Central memory CD8-positive, alpha-beta T cell (primary cell): Measurements from ENCODE around the gene PASK.

Source experiments
- ATAC-seq: fragments of 150-1000 bp; cut with Tn5 transposase; replicated peaks from 2 replicates; pipeline ENCODE4 v1.10.0; 2022; ENCODE audit warnings: mild to moderate bottlenecking, moderate FRiP score, moderate number of reproducible peaks; ENCODE audit not compliant: poor library complexity, severe bottlenecking; ENCODE audit errors: extremely low read depth
- DNase-seq, 2 donors: peaks; one replicate each; pipeline ENCODE4 v3.0.0; 2021; ENCODE audit warnings: low spot score in 2 of 2
- H3K27ac Mint-ChIP-seq: one replicate; pipeline ENCODE4 v1.8.0; 2022; ENCODE audit warnings: low read depth, mild to moderate bottlenecking, moderate library complexity, mixed read lengths
- H3K27me3 Mint-ChIP-seq: one replicate; pipeline ENCODE4 v1.8.0; 2022; ENCODE audit warnings: mixed read lengths
- H3K36me3 Mint-ChIP-seq: one replicate; pipeline ENCODE4 v1.8.0; 2022; ENCODE audit warnings: mild to moderate bottlenecking, moderate library complexity, mixed read lengths; ENCODE audit not compliant: insufficient read depth
- H3K4me1 Mint-ChIP-seq: one replicate; pipeline ENCODE4 v1.8.0; 2022; ENCODE audit warnings: mixed read lengths
- H3K4me3 Mint-ChIP-seq: one replicate; pipeline ENCODE4 v1.8.0; 2022; ENCODE audit warnings: mild to moderate bottlenecking, moderate library complexity, mixed read lengths
- H3K9me3 Mint-ChIP-seq: one replicate; pipeline ENCODE4 v1.8.0; 2022; ENCODE audit warnings: mixed read lengths

The PASK gene

DNA sequence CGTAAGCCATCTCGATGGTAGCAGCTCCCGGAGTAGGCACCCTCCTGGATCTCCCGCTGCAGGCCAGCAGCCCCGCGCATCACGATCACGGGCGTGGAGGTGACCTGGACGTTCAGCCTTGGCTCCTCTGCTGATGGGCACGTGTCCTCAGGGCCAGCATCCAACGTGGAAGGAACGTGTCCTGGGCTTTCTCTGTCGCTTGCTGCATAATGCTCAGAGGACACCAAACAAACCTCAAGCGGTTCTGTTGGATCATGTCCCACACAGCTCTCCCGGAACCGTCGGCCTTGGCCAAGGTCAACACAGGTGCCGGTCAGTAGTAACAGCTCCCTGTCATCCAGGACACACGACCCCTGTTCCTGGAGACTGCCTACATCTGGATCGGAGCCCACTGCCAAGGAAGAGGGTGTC is 23.1 kb downstream of the PASK start:
- Mint-ChIP-seq H3K27ac (no peak overlapping the region), H3K36me3 (peaks cover 13% of the 10 kb centered on the region), H3K9me3 (no peaks in the 10 kb centered on the region), H3K4me3 (no peak overlapping the region), H3K27me3 (no peaks in the 10 kb centered on the region), H3K4me1 (peaks cover 20% of the 10 kb centered on the region)
- no peak for ATAC-seq
- DNase-seq = no peak

DNA sequence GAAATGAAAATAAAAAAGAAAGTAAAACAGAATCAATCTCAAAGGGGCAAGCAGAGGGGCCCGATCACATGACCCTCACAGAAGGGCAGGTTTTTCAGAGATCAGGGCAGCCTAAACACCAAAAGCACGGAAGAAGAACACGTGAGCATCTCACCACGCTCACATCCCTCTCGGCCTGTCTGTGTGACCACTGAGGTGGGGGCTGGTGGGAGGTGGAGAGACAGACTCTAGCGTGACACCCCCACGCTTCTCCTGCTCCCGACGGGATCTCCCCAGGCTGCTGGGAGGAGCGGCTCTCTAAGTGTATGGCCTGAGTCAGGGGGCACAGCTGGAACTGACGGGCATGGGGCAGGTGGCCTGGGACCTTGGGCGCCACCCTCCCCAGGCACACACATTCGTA is 23.6 kb downstream of the PASK start:
- Mint-ChIP-seq H3K36me3 (peaks cover 13% of the 10 kb centered on the region), H3K27me3 (no peaks in the 10 kb centered on the region), H3K4me1 (peaks cover 20% of the 10 kb centered on the region)

DNA sequence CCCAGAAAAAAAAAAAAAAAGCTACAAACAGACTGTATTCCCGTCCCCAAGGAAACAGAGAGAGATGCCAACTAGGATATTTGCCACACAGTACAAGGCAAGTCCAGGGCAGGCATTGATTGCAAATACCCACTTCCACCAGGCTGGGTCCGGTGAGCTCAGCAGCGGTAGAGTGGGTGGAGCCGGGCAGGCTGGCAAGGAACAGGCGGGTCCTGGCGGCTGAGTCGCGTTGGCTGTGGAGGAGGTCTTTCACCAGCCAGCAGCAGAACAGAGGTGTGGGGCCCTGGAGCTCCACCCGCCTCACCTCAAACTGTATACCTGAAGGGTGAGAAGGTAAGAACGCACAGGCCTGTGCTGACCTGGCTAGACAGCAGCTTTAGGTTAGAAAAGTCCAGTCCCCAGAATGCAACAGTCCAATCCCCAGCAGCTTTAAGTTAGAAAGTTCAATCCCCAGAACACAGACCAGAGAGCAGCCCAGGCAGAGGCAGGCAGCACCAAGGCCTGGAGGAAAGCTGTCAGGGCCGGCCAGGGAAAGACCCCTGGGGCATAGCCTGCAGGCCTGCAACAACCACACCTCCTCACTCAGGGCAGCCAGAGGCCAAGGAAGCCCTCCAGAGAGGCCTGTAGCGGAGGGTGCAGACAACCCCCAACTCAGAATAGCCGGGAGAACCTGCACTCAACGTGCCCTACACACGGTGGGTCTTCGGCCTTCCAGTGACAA is 25.3 kb downstream of the PASK start:
- H3K27ac Mint-ChIP-seq = peak overlapping the region; percentile 13
- DNase-seq = no peak
- peak; percentile 59 for ATAC-seq
- no peaks in the 10 kb centered on the region for H3K27me3 Mint-ChIP-seq
- H3K4me3 Mint-ChIP-seq = no peak overlapping the region
- peaks cover 18% of the 10 kb centered on the region for H3K4me1 Mint-ChIP-seq
- no peaks in the 10 kb centered on the region for H3K9me3 Mint-ChIP-seq
- H3K36me3 Mint-ChIP-seq = peaks cover 15% of the 10 kb centered on the region

More for the DNA sequence above, 23.6 kb downstream of the PASK start:
- ATAC-seq (no peak), DNase-seq (no peak)
- Mint-ChIP-seq H3K4me3 (no peak overlapping the region), H3K27ac (peak overlapping the region; percentile 25), H3K9me3 (no peaks in the 10 kb centered on the region)

DNA sequence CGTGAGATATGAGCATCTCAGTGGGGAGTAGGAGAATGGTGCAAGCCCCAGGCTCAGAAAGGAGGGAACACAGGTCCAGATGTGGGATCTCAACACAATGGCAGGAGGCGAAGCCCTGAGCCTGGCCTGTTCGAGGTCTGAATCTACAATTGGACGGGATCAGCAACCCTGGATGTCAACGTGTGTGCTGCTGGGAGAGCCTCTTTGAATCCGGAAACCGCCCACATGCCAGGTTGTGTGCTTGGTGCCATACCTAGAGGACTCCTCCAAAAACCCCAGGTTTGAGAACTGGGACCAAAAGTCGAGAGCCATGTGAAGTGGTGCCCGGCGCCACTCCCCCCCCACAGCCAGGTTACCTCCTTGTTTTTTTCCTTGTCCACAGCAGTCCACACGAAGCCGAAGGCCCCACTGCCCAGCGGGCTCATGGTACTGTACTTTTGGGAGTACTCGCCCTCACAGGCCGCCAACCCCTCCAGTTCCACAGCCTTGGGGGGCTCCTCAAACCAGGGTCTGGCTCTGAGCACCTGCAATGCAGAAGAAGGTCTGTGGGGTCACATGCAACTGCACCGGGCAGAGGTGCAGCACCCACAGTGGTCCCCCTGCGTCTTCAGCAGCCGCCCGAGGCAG is 26.8 kb downstream of the PASK start:
- H3K9me3 Mint-ChIP-seq = no peaks in the 10 kb centered on the region
- no peak overlapping the region for H3K4me3 Mint-ChIP-seq
- peaks cover 10% of the 10 kb centered on the region for H3K4me1 Mint-ChIP-seq
- no peak overlapping the region for H3K27ac Mint-ChIP-seq
- peaks cover 13% of the 10 kb centered on the region for H3K36me3 Mint-ChIP-seq
- no peak for ATAC-seq
- H3K27me3 Mint-ChIP-seq = no peaks in the 10 kb centered on the region
- DNase-seq = no peak

DNA sequence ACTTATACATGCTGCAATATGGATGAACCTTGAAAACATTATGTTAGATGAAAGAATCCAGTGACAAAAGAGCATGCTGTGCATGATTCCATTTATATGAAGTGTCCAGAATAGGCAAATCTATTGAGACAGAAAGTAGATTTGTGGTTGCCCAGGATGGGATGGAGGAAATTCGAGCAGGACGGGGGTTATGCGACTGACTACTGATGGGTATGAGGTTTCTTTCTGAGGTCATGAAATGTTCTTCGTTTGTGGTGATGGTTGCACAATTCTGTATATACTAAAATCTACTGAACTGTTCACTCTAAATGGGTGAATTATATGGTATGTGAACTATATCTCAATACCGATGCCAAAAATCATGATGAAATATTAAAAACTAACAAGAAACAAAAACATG is 28.3 kb downstream of the PASK start:
- peaks cover 12% of the 10 kb centered on the region for H3K36me3 Mint-ChIP-seq
- no peak overlapping the region for H3K27ac Mint-ChIP-seq
- DNase-seq (no peak), ATAC-seq (no peak)
- H3K4me1 Mint-ChIP-seq = peaks cover 10% of the 10 kb centered on the region
- H3K9me3 Mint-ChIP-seq = no peaks in the 10 kb centered on the region
- no peak overlapping the region for H3K4me3 Mint-ChIP-seq
- H3K27me3 Mint-ChIP-seq = no peaks in the 10 kb centered on the region

DNA sequence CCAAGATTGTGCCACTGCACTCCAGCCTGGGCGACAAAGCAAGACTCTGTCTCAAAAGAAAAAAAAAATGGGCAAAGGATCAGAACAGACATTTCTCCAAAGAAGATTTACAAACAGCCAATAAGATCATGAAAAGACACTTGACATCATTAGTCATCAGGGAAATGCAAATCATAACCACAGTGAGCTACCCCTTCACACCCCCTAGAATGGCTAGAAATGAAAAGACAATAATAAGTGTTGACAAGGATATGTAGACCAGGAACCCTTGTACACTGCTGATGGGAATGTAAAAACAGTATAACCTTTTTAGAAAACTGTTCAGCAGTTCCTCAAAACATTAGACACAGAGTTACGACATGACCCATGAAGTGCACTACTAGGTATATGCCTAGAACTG is 28.8 kb downstream of the PASK start:
- Mint-ChIP-seq H3K27ac (no peak overlapping the region), H3K9me3 (no peaks in the 10 kb centered on the region), H3K4me1 (peaks cover 10% of the 10 kb centered on the region), H3K36me3 (peaks cover 15% of the 10 kb centered on the region), H3K27me3 (no peaks in the 10 kb centered on the region), H3K4me3 (no peak overlapping the region)
- ATAC-seq (no peak), DNase-seq (no peak)

DNA sequence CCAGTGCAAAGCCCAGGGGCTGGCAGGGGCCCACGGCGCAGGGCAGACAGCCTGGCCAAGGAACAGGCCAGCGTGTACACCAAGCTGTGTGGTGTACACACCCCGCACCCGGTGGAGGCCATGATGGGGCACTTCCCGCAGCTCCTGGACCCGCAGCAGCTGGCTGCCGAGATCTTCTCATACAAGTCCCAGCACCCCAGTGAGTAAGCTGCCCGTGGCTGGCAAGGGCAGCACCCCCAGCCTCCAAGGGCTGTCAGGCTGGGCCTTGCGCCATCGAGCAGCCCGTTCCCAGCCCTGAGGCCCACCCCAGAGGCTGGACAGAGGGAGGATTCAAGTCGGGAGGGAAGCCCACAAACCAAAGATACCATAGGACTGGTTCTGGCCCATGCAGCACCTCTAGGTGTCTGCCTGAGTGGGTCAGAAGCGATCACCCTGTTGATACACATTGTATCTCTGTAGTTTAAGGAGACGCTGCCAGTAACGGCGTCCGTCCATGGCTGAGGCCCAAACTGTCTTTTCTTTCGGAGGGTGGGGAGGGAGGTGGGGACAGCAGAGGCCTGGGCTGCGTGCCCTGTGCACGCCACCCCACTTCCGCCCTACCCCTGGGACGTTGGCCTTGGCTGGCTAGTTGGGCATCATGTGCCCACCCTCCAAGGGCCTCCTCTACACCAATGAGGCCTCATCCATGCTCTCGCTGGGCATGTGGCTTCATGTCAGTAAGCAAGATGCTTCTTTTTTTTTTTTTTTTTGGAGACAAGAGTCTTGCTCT is 30.4 kb downstream of the PASK start:
- Mint-ChIP-seq H3K27ac (no peak overlapping the region), H3K36me3 (peaks cover 19% of the 10 kb centered on the region), H3K4me1 (peaks cover 10% of the 10 kb centered on the region), H3K9me3 (no peaks in the 10 kb centered on the region), H3K4me3 (no peak overlapping the region), H3K27me3 (no peaks in the 10 kb centered on the region)
- ATAC-seq = no peak
- DNase-seq = no peak

DNA sequence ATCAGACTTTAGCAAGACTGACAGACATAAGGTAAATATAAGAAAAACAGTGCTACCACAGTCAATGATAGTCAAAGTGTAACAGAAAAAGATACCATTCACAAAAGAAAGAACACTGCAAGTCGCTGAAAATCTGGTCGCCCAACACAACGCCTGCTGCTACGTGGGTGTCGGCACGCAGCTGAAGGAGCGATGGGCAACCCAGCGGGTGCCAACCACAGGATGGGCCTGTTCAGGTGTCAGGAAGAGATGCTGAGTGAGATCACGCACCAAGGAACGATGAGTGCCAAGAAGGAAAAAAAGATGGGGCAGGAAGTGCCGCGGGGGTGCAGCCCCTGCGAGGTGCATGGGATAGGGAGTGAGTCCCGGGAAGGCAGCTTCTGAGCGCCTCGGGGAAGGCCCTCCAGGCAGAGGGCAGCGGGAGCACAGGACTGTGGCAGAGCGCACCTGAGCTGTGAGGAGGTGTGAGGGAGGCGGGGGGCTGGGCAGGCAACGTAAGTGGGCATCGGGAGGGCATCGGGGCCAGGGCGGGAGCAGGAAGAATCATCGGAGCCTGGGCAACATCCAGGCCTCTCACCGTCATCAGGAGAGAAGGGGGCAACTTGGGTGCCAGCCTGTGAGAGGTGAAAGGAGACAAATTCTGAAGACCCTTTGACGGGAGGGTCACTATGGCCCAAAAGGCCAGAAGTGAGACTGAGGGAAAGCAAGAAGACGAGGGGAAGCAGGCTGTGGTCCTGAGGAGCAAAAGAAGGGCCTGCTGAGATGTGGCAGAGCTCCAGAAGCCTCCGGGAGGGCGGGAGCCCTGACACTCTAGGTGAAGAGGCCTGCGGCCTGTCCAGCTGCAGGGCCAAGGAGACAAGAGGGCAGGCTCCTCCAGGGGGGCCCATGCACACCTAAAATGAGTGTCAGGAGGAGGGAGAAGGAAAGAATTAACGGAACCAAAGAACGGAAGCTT is 32.4 kb downstream of the PASK start:
- Mint-ChIP-seq H3K36me3 (peaks cover 16% of the 10 kb centered on the region), H3K27ac (peak overlapping the region; percentile 71), H3K9me3 (no peaks in the 10 kb centered on the region), H3K27me3 (no peaks in the 10 kb centered on the region), H3K4me3 (no peak overlapping the region), H3K4me1 (peaks cover 20% of the 10 kb centered on the region)
- ATAC-seq (no peak), DNase-seq (no peak)

DNA sequence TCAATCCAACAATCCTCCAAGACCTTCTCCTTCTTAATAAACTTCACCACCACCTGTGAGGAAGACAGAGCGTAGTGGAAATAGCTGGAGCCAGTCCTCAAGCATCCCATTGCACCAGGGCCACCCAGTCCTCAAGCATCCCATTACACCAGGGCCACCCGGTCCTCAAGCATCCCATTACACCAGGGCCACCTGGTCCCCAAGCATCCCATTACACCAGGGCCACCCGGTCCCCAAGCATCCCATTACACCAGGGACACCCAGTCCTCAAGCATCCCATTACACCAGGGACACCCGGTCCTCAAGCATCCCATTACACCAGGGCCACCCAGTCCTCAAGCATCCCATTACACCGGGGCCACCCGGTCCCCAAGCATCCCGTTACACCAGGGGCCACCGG is 33.9 kb downstream of the PASK start:
- peaks cover 14% of the 10 kb centered on the region for H3K36me3 Mint-ChIP-seq
- DNase-seq (no peak), ATAC-seq (no peak)
- no peaks in the 10 kb centered on the region for H3K9me3 Mint-ChIP-seq
- no peak overlapping the region for H3K27ac Mint-ChIP-seq
- peaks cover 33% of the 10 kb centered on the region for H3K4me1 Mint-ChIP-seq
- H3K4me3 Mint-ChIP-seq = no peak overlapping the region
- no peaks in the 10 kb centered on the region for H3K27me3 Mint-ChIP-seq

DNA sequence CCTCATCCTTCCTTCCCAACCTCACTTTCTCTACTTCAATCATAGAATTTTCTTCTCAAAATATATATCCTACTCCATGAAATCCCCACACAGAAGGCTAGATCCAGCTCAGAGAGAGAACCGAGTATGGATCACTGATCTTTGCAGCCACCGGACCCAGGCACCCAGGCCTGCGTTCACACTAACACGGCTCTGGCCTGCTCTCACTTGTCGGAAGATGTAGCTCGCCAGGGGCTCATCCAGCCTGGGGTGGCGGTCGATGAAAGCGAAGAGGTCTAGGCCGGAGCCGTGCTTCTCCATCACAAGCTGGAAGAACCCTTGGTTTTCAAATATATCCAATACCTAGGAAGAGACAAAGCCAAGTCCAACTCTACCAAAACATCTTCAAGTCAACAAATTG is 34.4 kb downstream of the PASK start:
- no peaks in the 10 kb centered on the region for H3K27me3 Mint-ChIP-seq
- peaks cover 38% of the 10 kb centered on the region for H3K4me1 Mint-ChIP-seq
- no peak for DNase-seq
- H3K36me3 Mint-ChIP-seq = peaks cover 19% of the 10 kb centered on the region
- no peak overlapping the region for H3K4me3 Mint-ChIP-seq
- ATAC-seq = no peak
- H3K27ac Mint-ChIP-seq = peak overlapping the region; percentile 2
- no peaks in the 10 kb centered on the region for H3K9me3 Mint-ChIP-seq

DNA sequence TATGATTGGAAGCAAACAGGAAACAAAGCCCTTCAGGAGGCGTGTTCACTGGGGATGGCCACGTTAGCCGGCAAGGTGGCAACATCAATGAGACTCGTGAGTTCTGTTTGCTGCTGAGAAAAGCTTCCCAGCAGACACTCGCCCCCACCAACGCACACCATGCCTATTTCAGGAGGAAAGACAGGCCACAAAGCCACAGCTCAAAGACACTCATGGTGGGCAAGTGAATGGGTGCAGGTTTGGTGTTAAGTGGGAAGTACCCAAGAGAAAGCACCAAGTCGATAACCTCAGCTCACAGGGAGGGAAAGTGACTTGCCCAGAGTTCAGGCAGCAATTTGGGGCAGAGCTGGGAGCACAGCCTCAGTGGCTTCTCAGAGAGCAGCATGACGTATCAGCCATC is 36.7 kb downstream of the PASK start:
- Mint-ChIP-seq H3K4me1 (peaks cover 54% of the 10 kb centered on the region), H3K9me3 (no peaks in the 10 kb centered on the region), H3K27me3 (no peaks in the 10 kb centered on the region), H3K4me3 (peak overlapping the region; percentile 78), H3K27ac (peak overlapping the region; percentile 94), H3K36me3 (peaks cover 17% of the 10 kb centered on the region)
- ATAC-seq = peak; percentile 46
- peak in 1 of 2 donors; percentile 48 for DNase-seq

DNA sequence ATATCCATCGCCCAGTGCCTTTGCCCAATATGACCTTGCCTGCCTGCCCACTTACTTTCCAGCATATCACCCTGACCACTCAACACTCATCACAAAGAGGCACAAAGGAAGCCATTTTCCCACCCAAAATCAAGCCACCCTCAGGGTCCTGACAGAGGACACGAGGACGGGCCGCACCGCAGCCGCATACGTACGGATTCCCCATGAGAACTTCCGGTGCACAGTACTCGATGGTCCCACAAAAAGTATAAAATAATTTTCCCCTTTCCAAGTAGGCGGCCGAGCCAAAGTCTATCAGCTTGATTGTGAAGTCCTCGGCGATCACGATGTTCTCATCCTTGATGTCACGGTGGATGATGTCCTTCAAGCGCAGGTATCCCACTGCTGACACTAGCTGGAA is 37.2 kb downstream of the PASK start:
- Mint-ChIP-seq H3K27me3 (no peaks in the 10 kb centered on the region), H3K36me3 (peaks cover 17% of the 10 kb centered on the region), H3K27ac (peak overlapping the region; percentile 94), H3K4me1 (peaks cover 54% of the 10 kb centered on the region), H3K4me3 (peak overlapping the region; percentile 78), H3K9me3 (no peaks in the 10 kb centered on the region)
- DNase-seq (no peak), ATAC-seq (no peak)
